ENCODE results near the gene C18orf32. TPM values are rescaled to one million over a fixed set of nuclear protein-coding genes. Genes with fewer than 3 reads are reported as not detected.
A peak's percentile ranks its signal among the peaks of the same experiment; 100 is the strongest.

The C18orf32 gene
- total RNA-seq (11.9 and 12.8 TPM in 2 replicates), polyA plus RNA-seq (30.2 and 39.1 TPM in 2 replicates), polyA minus RNA-seq (ENCODE audit: low replicate concordance) (0.48 and 1.2 TPM in 2 replicates)
- polyA plus RNA-seq (2012), result 28.8 and 30.2 TPM in 2 replicates

- Histone ChIP-seq H3K27me3 (ENCODE audit: control insufficient read depth, insufficient read depth, low read length) (no peaks in the 10 kb centered on the region), H3K4me2 (ENCODE audit: extremely low read depth, insufficient read depth, low read length) (peak within 1 kb of the TSS; percentile 96), H2AFZ (ENCODE audit: low read length) (peak within 1 kb of the TSS; percentile 58), H3K4me1 (ENCODE audit: control insufficient read depth, extremely low read depth, insufficient read depth, low read length) (peaks cover 9% of the 10 kb centered on the region), H3K27ac (ENCODE audit: insufficient read depth, low read length) (peak within 1 kb of the TSS; percentile 82), H3K79me2 (ENCODE audit: control insufficient read depth, insufficient read depth, low read length) (peaks cover 43% of the 10 kb centered on the region), H3K36me3 (ENCODE audit: control insufficient read depth, insufficient read depth, low read length) (peaks cover 9% of the 10 kb centered on the region), H3K9ac (ENCODE audit: insufficient read depth, low read length) (peak within 1 kb of the TSS; percentile 77), H4K20me1 (ENCODE audit: control insufficient read depth, extremely low read depth, insufficient read depth, low read length) (no peaks in the 10 kb centered on the region), H3K9me3 (ENCODE audit: control insufficient read depth, insufficient read depth, low read depth, low read length) (no peaks in the 10 kb centered on the region), H3K4me3 (replicated peaks in 1 of 4; ENCODE audit: control extremely low read depth in 1 of 4, insufficient read depth in 1 of 4, low read depth in 3 of 4, low read length in 4 of 4) (peak within 1 kb of the TSS; percentile 71 to 97 (median 81))
- peak; percentile 93 to 94 for DNase-seq (ENCODE audit: low read depth in 2 of 2)
- TF ChIP-seq, protein P1, sequence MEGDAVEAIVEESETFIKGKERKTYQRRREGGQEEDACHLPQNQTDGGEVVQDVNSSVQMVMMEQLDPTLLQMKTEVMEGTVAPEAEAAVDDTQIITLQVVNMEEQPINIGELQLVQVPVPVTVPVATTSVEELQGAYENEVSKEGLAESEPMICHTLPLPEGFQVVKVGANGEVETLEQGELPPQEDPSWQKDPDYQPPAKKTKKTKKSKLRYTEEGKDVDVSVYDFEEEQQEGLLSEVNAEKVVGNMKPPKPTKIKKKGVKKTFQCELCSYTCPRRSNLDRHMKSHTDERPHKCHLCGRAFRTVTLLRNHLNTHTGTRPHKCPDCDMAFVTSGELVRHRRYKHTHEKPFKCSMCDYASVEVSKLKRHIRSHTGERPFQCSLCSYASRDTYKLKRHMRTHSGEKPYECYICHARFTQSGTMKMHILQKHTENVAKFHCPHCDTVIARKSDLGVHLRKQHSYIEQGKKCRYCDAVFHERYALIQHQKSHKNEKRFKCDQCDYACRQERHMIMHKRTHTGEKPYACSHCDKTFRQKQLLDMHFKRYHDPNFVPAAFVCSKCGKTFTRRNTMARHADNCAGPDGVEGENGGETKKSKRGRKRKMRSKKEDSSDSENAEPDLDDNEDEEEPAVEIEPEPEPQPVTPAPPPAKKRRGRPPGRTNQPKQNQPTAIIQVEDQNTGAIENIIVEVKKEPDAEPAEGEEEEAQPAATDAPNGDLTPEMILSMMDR (conservative IDR thresholded peaks at IDR 0.05 in 1 of 2, IDR thresholded peaks at IDR 0.05 in 1 of 2; ENCODE audit: low read depth in 1 of 2, low read length in 2 of 2), result no peak
- no peak for TF ChIP-seq EZH2 (IDR thresholded peaks at IDR 0.05; ENCODE audit: low read length, missing control alignments)
These were observed at the start of gene C18orf32 for GRCh38 chr18:49486953-49487710. C18orf32 (minus strand) TSS chr18:49487234; CDS start chr18:49483748, 3,486 bp downstream.

- no peak for DNase-seq (ENCODE audit: low read depth in 2 of 2)
- Histone ChIP-seq H3K9ac (ENCODE audit: insufficient read depth, low read length) (no peak overlapping the region), H2AFZ (ENCODE audit: low read length) (no peak overlapping the region), H3K27me3 (ENCODE audit: control insufficient read depth, insufficient read depth, low read length) (no peaks in the 10 kb centered on the region), H3K9me3 (ENCODE audit: control insufficient read depth, insufficient read depth, low read depth, low read length) (no peaks in the 10 kb centered on the region), H3K4me2 (ENCODE audit: extremely low read depth, insufficient read depth, low read length) (no peak overlapping the region), H3K4me1 (ENCODE audit: control insufficient read depth, extremely low read depth, insufficient read depth, low read length) (no peaks in the 10 kb centered on the region), H3K4me3 (replicated peaks in 1 of 4; ENCODE audit: control extremely low read depth in 1 of 4, insufficient read depth in 1 of 4, low read depth in 3 of 4, low read length in 4 of 4) (no peak overlapping the region), H3K79me2 (ENCODE audit: control insufficient read depth, insufficient read depth, low read length) (no peaks in the 10 kb centered on the region), H3K27ac (ENCODE audit: insufficient read depth, low read length) (no peak overlapping the region), H4K20me1 (ENCODE audit: control insufficient read depth, extremely low read depth, insufficient read depth, low read length) (no peaks in the 10 kb centered on the region), H3K36me3 (ENCODE audit: control insufficient read depth, insufficient read depth, low read length) (no peaks in the 10 kb centered on the region)
- no peak for TF ChIP-seq EZH2 (IDR thresholded peaks at IDR 0.05; ENCODE audit: low read length, missing control alignments)
- TF ChIP-seq, protein P1 (conservative IDR thresholded peaks at IDR 0.05 in 1 of 2, IDR thresholded peaks at IDR 0.05 in 1 of 2; ENCODE audit: low read depth in 1 of 2, low read length in 2 of 2), result no peak
These were observed 48.0 kb upstream of the C18orf32 start for GRCh38 chr18:49534846-49535601.

DNA sequence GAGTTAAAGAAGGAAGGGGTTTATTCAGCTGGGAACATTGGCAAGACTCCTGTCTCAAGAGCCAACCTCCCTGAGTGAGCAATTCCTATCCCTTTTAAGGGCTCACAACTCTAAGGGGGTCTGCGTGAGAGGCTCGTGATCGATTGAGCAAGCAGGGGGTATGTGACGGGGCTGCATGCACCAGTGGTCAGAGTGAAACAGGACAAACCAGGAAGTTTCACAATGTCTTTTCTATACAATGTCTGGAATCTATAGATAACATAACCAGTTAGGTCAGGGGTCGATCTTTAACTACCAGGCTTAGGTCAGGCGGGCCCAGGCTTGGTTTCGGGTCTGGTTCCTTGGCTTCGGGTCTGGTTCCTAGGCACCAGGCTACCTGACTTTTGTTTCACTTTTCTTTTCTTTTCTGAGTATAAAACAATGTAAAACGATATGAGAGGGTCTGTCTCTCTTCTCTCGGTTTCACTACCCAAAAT lies 44.7 kb upstream of the C18orf32 start:
- Histone ChIP-seq H3K4me3 (replicated peaks in 1 of 4; ENCODE audit: control extremely low read depth in 1 of 4, insufficient read depth in 1 of 4, low read depth in 3 of 4, low read length in 4 of 4) (no peak overlapping the region), H2AFZ (ENCODE audit: low read length) (no peak overlapping the region)
- TF ChIP-seq, protein P1 (conservative IDR thresholded peaks at IDR 0.05 in 1 of 2, IDR thresholded peaks at IDR 0.05 in 1 of 2; ENCODE audit: low read depth in 1 of 2, low read length in 2 of 2), result no peak
- no peak for TF ChIP-seq EZH2 (IDR thresholded peaks at IDR 0.05; ENCODE audit: low read length, missing control alignments)

More for the DNA sequence above, 44.7 kb upstream of the C18orf32 start:
- H3K27ac ChIP-seq (ENCODE audit: insufficient read depth, low read length), result no peak overlapping the region
- H3K79me2 ChIP-seq (ENCODE audit: control insufficient read depth, insufficient read depth, low read length), result no peaks in the 10 kb centered on the region
- no peaks in the 10 kb centered on the region for H4K20me1 ChIP-seq (ENCODE audit: control insufficient read depth, extremely low read depth, insufficient read depth, low read length)
- H3K9me3 ChIP-seq (ENCODE audit: control insufficient read depth, insufficient read depth, low read depth, low read length), result no peaks in the 10 kb centered on the region
- no peaks in the 10 kb centered on the region for H3K27me3 ChIP-seq (ENCODE audit: control insufficient read depth, insufficient read depth, low read length)
- no peak overlapping the region for H3K4me2 ChIP-seq (ENCODE audit: extremely low read depth, insufficient read depth, low read length)
- H3K9ac ChIP-seq (ENCODE audit: insufficient read depth, low read length), result no peak overlapping the region
- no peaks in the 10 kb centered on the region for H3K4me1 ChIP-seq (ENCODE audit: control insufficient read depth, extremely low read depth, insufficient read depth, low read length)
- no peaks in the 10 kb centered on the region for H3K36me3 ChIP-seq (ENCODE audit: control insufficient read depth, insufficient read depth, low read length)
- no peak for DNase-seq (ENCODE audit: low read depth in 2 of 2)
